Activated naive CD4-positive, alpha-beta T cell treated with Interleukin-2 at 50 U/mL for 16 hours (primary cell): Measurements from ENCODE around the gene BCL6.

Experiments
- DNase-seq: peaks from one replicate; pipeline ENCODE4 v3.0.0-alpha.2; 2020

BCL6 gene

GRCh38 chr3:187759601-187760000 lies 14.3 kb upstream of the BCL6 start:
- no peak for DNase-seq

GRCh38 chr3:187758318-187758955 lies 13.2 kb upstream of the BCL6 start:
- DNase-seq: no peak

GRCh38 chr3:187753516-187753915 lies 8.2 kb upstream of the BCL6 start:
- DNase-seq: no peak

- DNase-seq: no peak
Measured at GRCh38 chr3:187750513-187751123, 5.3 kb upstream of the BCL6 start.

- DNase-seq: no peak
Measured at GRCh38 chr3:187750006-187750512, 4.8 kb upstream of the BCL6 start.

- peak; percentile 90 for DNase-seq
Measured at GRCh38 chr3:187748050-187748481, 2.8 kb upstream of the BCL6 start.

GRCh38 chr3:187747506-187747905 lies 2.2 kb upstream of the BCL6 start:
- DNase-seq: no peak

- DNase-seq: peak; percentile 25
Measured at GRCh38 chr3:187746442-187747281, 1.4 kb upstream of the BCL6 start.

- no peak for DNase-seq
Measured at GRCh38 chr3:187746059-187746441, 782 bp upstream of the BCL6 start.

- DNase-seq: peak; percentile 56
Measured at GRCh38 chr3:187744169-187745151, 808 bp downstream of the BCL6 start.

GRCh38 chr3:187743195-187744141 lies 1.8 kb downstream of the BCL6 start:
- DNase-seq: peak; percentile 75

GRCh38 chr3:187742351-187743171 lies 2.7 kb downstream of the BCL6 start:
- peak; percentile 25 for DNase-seq

- peak; percentile 80 for DNase-seq
Measured at GRCh38 chr3:187741403-187742350, 3.6 kb downstream of the BCL6 start.

GRCh38 chr3:187740421-187741399 lies 4.6 kb downstream of the BCL6 start:
- DNase-seq: peak; percentile 73

GRCh38 chr3:187739561-187740332 lies 5.5 kb downstream of the BCL6 start:
- peak; percentile 84 for DNase-seq

- peak; percentile 42 for DNase-seq
Measured at GRCh38 chr3:187739094-187739560, 6.1 kb downstream of the BCL6 start.
